GM23248 (cell line): ENCODE data around the gene RNF227.

Source experiments
- EZH2 ChIP-seq: fragments of 200-600 bp; sonication (generic); IDR thresholded peaks from 2 replicates; pipeline ENCODE4 v1.6.1; 2018; ENCODE audit warnings: antibody characterized with exemption, mild to moderate bottlenecking; ENCODE audit not compliant: insufficient read depth, poor library complexity, severe bottlenecking
- EZH2phosphoT487 ChIP-seq: fragments of 200-600 bp; sonication (generic); IDR thresholded peaks from 2 replicates; pipeline ENCODE4 v1.6.1; 2018; ENCODE audit warnings: antibody characterized with exemption, moderate library complexity, mild to moderate bottlenecking, low read depth; ENCODE audit not compliant: insufficient read depth

- no peak for TF ChIP-seq EZH2
- TF ChIP-seq EZH2phosphoT487: no peak
Observed at GRCh38 chr17:7889166-7889955, 26.7 kb downstream of the RNF227 start.
